ENCODE data around the gene ZFAND3. TPM values are rescaled to one million over a fixed set of nuclear protein-coding genes. Genes with fewer than 3 reads are reported as not detected.

ZFAND3 gene
- total and polyA plus RNA-seq, 2 donors (not counting 3 experiments of a cell fraction or from before 2014, with no cell fraction given) = 15.4 to 54.2 TPM

- intact Hi-C loops (cut with micrococcal nuclease) (no loop called here), dilution Hi-C loops (cut with MboI; ENCODE audit: extremely low pct_ligation_motif_present, low sequenced_read_pairs) (no loop called here)
- Histone ChIP-seq H3K27me3 (ENCODE audit: control insufficient read depth in 2 of 2, insufficient read depth in 2 of 2, low read length in 2 of 2) (no peaks in the 10 kb centered on the region), H3K4me2 (ENCODE audit: insufficient read depth, low read length) (no peak overlapping the region), H3K79me2 (ENCODE audit: control insufficient read depth, insufficient read depth, low read length) (no peaks in the 10 kb centered on the region), H3K27ac (ENCODE audit: insufficient read depth, low read depth, low read length) (no peak overlapping the region), H3K9ac (replicated peaks; ENCODE audit: extremely low read depth, insufficient read depth, low read length) (no peak overlapping the region), H3K9me3 (replicated peaks; ENCODE audit: control insufficient read depth, insufficient read depth, low read length) (no peaks in the 10 kb centered on the region), H3K36me3 (ENCODE audit: control insufficient read depth in 2 of 2, extremely low read depth in 1 of 2, insufficient read depth in 2 of 2, low read length in 2 of 2) (peaks cover 0 to 4% of the 10 kb centered on the region in 2 experiments), H4K20me1 (replicated peaks; ENCODE audit: control insufficient read depth, extremely low read depth, insufficient read depth, low read length) (no peaks in the 10 kb centered on the region), H2AFZ (ENCODE audit: low read depth, low read length) (no peak overlapping the region), H3K4me1 (ENCODE audit: control insufficient read depth, extremely low read depth, insufficient read depth, low read length) (no peaks in the 10 kb centered on the region), H3K4me3 (replicated peaks in 1 of 3; ENCODE audit: insufficient read depth in 1 of 3, low read depth in 1 of 3, low read length in 3 of 3) (no peak overlapping the region), H3K9me1 (replicated peaks; ENCODE audit: control insufficient read depth, extremely low read depth, insufficient read depth, low read length) (no peaks in the 10 kb centered on the region)
- FAIRE-seq = no peak
- no TSS peak for BruUV-seq (replicated peaks)
- CTCF ChIA-PET = interaction anchor here (0.6 to 1.1 kb wide), 2 partner anchors 356 to 434 kb away, joined by 3 to 4 read pairs; no protein-coding TSS in a partner anchor
- POLR2A ChIA-PET = no interaction called here
- no peak for DNase-seq (ENCODE audit: low read depth, low spot score)
- TF ChIP-seq MAX (IDR thresholded peaks at IDR 0.05; ENCODE audit: insufficient read depth, insufficient read length) (no peak), MYC (IDR thresholded peaks at IDR 0.05; ENCODE audit: low read depth, low read length) (no peak), EZH2 (IDR thresholded peaks at IDR 0.05; ENCODE audit: borderline replicate concordance, low read depth, low read length, severe bottlenecking) (no peak), POLR2AphosphoS5 (IDR thresholded peaks at IDR 0.05; ENCODE audit: insufficient read depth, low read depth, low read length) (no peak), JUN (IDR thresholded peaks at IDR 0.05; ENCODE audit: borderline replicate concordance, insufficient read depth, insufficient read length, low read depth) (no peak), FOS (IDR thresholded peaks at IDR 0.05; ENCODE audit: borderline replicate concordance, insufficient read depth, low read length) (no peak), POLR2A (IDR thresholded peaks at IDR 0.05; ENCODE audit: low read depth, low read length) (no peak), GATA2 (IDR thresholded peaks at IDR 0.05; ENCODE audit: insufficient read depth, insufficient read length, low read depth, low read length) (no peak), CTCF (IDR thresholded peaks at IDR 0.05; ENCODE audit: extremely low read depth in 1 of 2, insufficient read depth in 1 of 2, low read depth in 1 of 2, low read length in 2 of 2) (no peak)
These were observed 318.2 kb downstream of the ZFAND3 start for GRCh38 chr6:38137608-38138265.
